ENCODE results near the gene TMEM167A. TPM values are rescaled to one million over a fixed set of nuclear protein-coding genes. Genes with fewer than 3 reads are reported as not detected.

Gene TMEM167A
- total RNA-seq, 1 donor from 2014 or later: 89.9 TPM

- Histone ChIP-seq H3K27me3 (ENCODE audit: low read depth) (no peaks in the 10 kb centered on the region), H3K36me3 (no peaks in the 10 kb centered on the region), H3K9me3 (no peaks in the 10 kb centered on the region), H3K27ac (no peak overlapping the region), H3K4me3 (no peak overlapping the region), H3K4me1 (peaks cover 5% of the 10 kb centered on the region)
- intact Hi-C loops (cut with DNase I): no loop called here
- ATAC-seq (no peak), DNase-seq (no peak)
- TF ChIP-seq CTCF (IDR thresholded peaks at IDR 0.05): no peak
Observed at GRCh38 chr5:83102364-83102980, 25.3 kb upstream of the TMEM167A start.

- ATAC-seq: no peak
- Histone ChIP-seq H3K27me3 (ENCODE audit: low read depth) (no peaks in the 10 kb centered on the region), H3K4me1 (peaks cover 5% of the 10 kb centered on the region), H3K27ac (no peak overlapping the region), H3K9me3 (no peaks in the 10 kb centered on the region), H3K36me3 (no peaks in the 10 kb centered on the region), H3K4me3 (no peak overlapping the region)
- intact Hi-C loops (cut with DNase I): no loop called here
- TF ChIP-seq CTCF (IDR thresholded peaks at IDR 0.05): no peak
- no peak for DNase-seq
Observed at GRCh38 chr5:83101514-83101913, 24.3 kb upstream of the TMEM167A start.

- DNase-seq (no peak), ATAC-seq (no peak)
- Histone ChIP-seq H3K4me1 (peaks cover 5% of the 10 kb centered on the region), H3K27ac (no peak overlapping the region), H3K4me3 (no peak overlapping the region), H3K9me3 (no peaks in the 10 kb centered on the region), H3K36me3 (no peaks in the 10 kb centered on the region), H3K27me3 (ENCODE audit: low read depth) (no peaks in the 10 kb centered on the region)
- intact Hi-C loops (cut with DNase I): no loop called here
- TF ChIP-seq CTCF (IDR thresholded peaks at IDR 0.05): no peak
Observed at GRCh38 chr5:83099445-83099844, 22.3 kb upstream of the TMEM167A start.

GRCh38 chr5:83099001-83099400 lies 21.8 kb upstream of the TMEM167A start:
- no peak for ATAC-seq
- Histone ChIP-seq H3K9me3 (peaks cover under 1% of the 10 kb centered on the region), H3K4me1 (peaks cover 5% of the 10 kb centered on the region), H3K27me3 (ENCODE audit: low read depth) (no peaks in the 10 kb centered on the region), H3K4me3 (no peak overlapping the region), H3K27ac (no peak overlapping the region), H3K36me3 (no peaks in the 10 kb centered on the region)
- no peak for TF ChIP-seq CTCF (IDR thresholded peaks at IDR 0.05)
- DNase-seq: no peak
- intact Hi-C loops (cut with DNase I): no loop called here

GRCh38 chr5:83097689-83098231 lies 20.6 kb upstream of the TMEM167A start:
- Histone ChIP-seq H3K4me3 (no peak overlapping the region), H3K27ac (no peak overlapping the region), H3K9me3 (peaks cover 12% of the 10 kb centered on the region), H3K36me3 (no peaks in the 10 kb centered on the region), H3K4me1 (peaks cover 5% of the 10 kb centered on the region), H3K27me3 (ENCODE audit: low read depth) (no peaks in the 10 kb centered on the region)
- TF ChIP-seq CTCF (IDR thresholded peaks at IDR 0.05): no peak
- DNase-seq (no peak), ATAC-seq (no peak)
- intact Hi-C loops (cut with DNase I): no loop called here
